Fibroblast of lung (primary cell): ENCODE results near the gene SYNJ2. TPM values are rescaled to one million over a fixed set of nuclear protein-coding genes. Genes with fewer than 3 reads are reported as not detected.

Experiments
- DNase-seq, 2 donors: peaks; one replicate each; pipeline versions ENCODE4 v3.0.0 to v3.0.0-alpha.2; 2010; ENCODE audit warnings: low read depth in 2 of 2
- H2AFZ ChIP-seq: 2 replicates; pipeline ENCODE4 v1.5.1; 2012; ENCODE audit warnings: low read length, control low read depth, inconsistent platforms
- H3K27ac ChIP-seq: 2 replicates; pipeline ENCODE4 v1.5.1; 2011; ENCODE audit warnings: low read length, control low read depth; ENCODE audit not compliant: insufficient read depth
- H3K27me3 ChIP-seq: 2 replicates; pipeline ENCODE4 v1.5.1; 2011; ENCODE audit warnings: mild to moderate bottlenecking, low read length; ENCODE audit not compliant: control insufficient read depth, insufficient read depth
- H3K36me3 ChIP-seq: 2 replicates; pipeline ENCODE4 v1.5.1; 2011; ENCODE audit warnings: low read length; ENCODE audit not compliant: control insufficient read depth, insufficient read depth
- H3K4me1 ChIP-seq: 2 replicates; pipeline ENCODE4 v1.5.1; 2011; ENCODE audit warnings: low read length; ENCODE audit not compliant: control insufficient read depth, insufficient read depth; ENCODE audit errors: extremely low read depth
- H3K4me2 ChIP-seq: 2 replicates; pipeline ENCODE4 v1.5.1; 2011; ENCODE audit warnings: low read length, control low read depth; ENCODE audit not compliant: insufficient read depth; ENCODE audit errors: extremely low read depth
- H3K4me3 ChIP-seq, 4 experiments: fragments of 200-600 bp in 1 of 4; sonication (generic) in 1 of 4; replicated peaks in 1 of 4; 2 replicates each; pipeline ENCODE4 v1.5.1; 2011 to 2016; ENCODE audit warnings: low read length in 4 of 4, low read depth in 3 of 4, mild to moderate bottlenecking in 3 of 4, control low read depth in 2 of 4, inconsistent platforms in 1 of 4, mixed read lengths in 1 of 4; ENCODE audit not compliant: insufficient read depth in 1 of 4; ENCODE audit errors: control extremely low read depth in 1 of 4
- H3K79me2 ChIP-seq: 2 replicates; pipeline ENCODE4 v1.5.1; 2012; ENCODE audit warnings: mild to moderate bottlenecking, low read length, inconsistent platforms; ENCODE audit not compliant: control insufficient read depth, insufficient read depth
- H3K9ac ChIP-seq: 2 replicates; pipeline ENCODE4 v1.5.1; 2011; ENCODE audit warnings: mild to moderate bottlenecking, low read length, control low read depth; ENCODE audit not compliant: insufficient read depth
- H3K9me3 ChIP-seq: 2 replicates; pipeline ENCODE4 v1.5.1; 2012; ENCODE audit warnings: low read depth, low read length; ENCODE audit not compliant: control insufficient read depth, insufficient read depth
- H4K20me1 ChIP-seq: 2 replicates; pipeline ENCODE4 v1.5.1; 2011; ENCODE audit warnings: low read length; ENCODE audit not compliant: control insufficient read depth, insufficient read depth; ENCODE audit errors: extremely low read depth
- CTCF ChIP-seq, 2 donors: IDR thresholded peaks in 1 of 2; conservative IDR thresholded peaks in 1 of 2; 1 replicate in 1 of 2; 2 replicates in 1 of 2; pipeline ENCODE4 v1.5.1; 2011 to 2012; ENCODE audit warnings: low read length in 2 of 2, control low read depth in 1 of 2, inconsistent platforms in 1 of 2, low read depth in 1 of 2, mild to moderate bottlenecking in 1 of 2
- EZH2 ChIP-seq: IDR thresholded peaks from 2 replicates; pipeline ENCODE4 v1.5.1; 2012; ENCODE audit warnings: low read length, control low read depth, mild to moderate bottlenecking; ENCODE audit errors: missing control alignments
- polyA plus RNA-seq, 2 donors: library from polyadenylated mRNA; depleted of rRNA in 1 of 2; stranded (reverse) in 1 of 2; unstranded in 1 of 2; fragments of >200 nt; gene quantifications; 2 replicates each; pipeline ENCODE4 v1.2.1, GENCODE V29; 2011 to 2012; ENCODE audit warnings: missing spikeins in 1 of 2
- total RNA-seq: library from RNA; depleted of rRNA; stranded (reverse); fragments of >200 nt; gene quantifications from 2 replicates; pipeline ENCODE4 v1.2.1, GENCODE V29; 2014

Gene SYNJ2
- total and polyA plus RNA-seq, 2 donors (not counting 1 experiment from before 2014, with no cell fraction given), result 23.5 to 57.3 TPM

- Histone ChIP-seq H3K9me3 (no peaks in the 10 kb centered on the region), H3K4me1 (peaks cover 21% of the 10 kb centered on the region), H3K4me2 (no peak overlapping the region), H3K9ac (no peak overlapping the region), H3K27ac (no peak overlapping the region), H4K20me1 (no peaks in the 10 kb centered on the region), H2AFZ (no peak overlapping the region), H3K36me3 (peaks cover 2% of the 10 kb centered on the region), H3K79me2 (peaks cover 99% of the 10 kb centered on the region), H3K27me3 (no peaks in the 10 kb centered on the region), H3K4me3 (no peak overlapping the region)
- no peak for DNase-seq
- no peak for TF ChIP-seq CTCF (conservative IDR thresholded peaks at IDR 0.05 in 1 of 2, IDR thresholded peaks at IDR 0.05 in 1 of 2; ENCODE audit: low read depth in 1 of 2, low read length in 2 of 2)
- TF ChIP-seq EZH2, result no peak
Measured at GRCh38 chr6:157987788-157988699, 6.4 kb downstream of the SYNJ2 start.

- peaks cover 21% of the 10 kb centered on the region for H3K4me1 ChIP-seq
- no peak for DNase-seq
- H3K9ac ChIP-seq, result no peak overlapping the region
- TF ChIP-seq EZH2 (no peak), CTCF (conservative IDR thresholded peaks at IDR 0.05 in 1 of 2, IDR thresholded peaks at IDR 0.05 in 1 of 2; ENCODE audit: low read depth in 1 of 2, low read length in 2 of 2) (no peak)
- H4K20me1 ChIP-seq, result no peaks in the 10 kb centered on the region
- H2AFZ ChIP-seq, result no peak overlapping the region
- peaks cover 95% of the 10 kb centered on the region for H3K79me2 ChIP-seq
- no peak overlapping the region for H3K4me2 ChIP-seq
- no peaks in the 10 kb centered on the region for H3K27me3 ChIP-seq
- H3K4me3 ChIP-seq, result no peak overlapping the region
- peaks cover 2% of the 10 kb centered on the region for H3K36me3 ChIP-seq
- H3K9me3 ChIP-seq, result no peaks in the 10 kb centered on the region
- H3K27ac ChIP-seq, result no peak overlapping the region
Measured at GRCh38 chr6:157988700-157989063, 7.0 kb downstream of the SYNJ2 start.

- Histone ChIP-seq H3K36me3 (peaks cover 2% of the 10 kb centered on the region), H3K4me1 (peaks cover 24% of the 10 kb centered on the region), H3K9ac (no peak overlapping the region), H2AFZ (no peak overlapping the region), H3K79me2 (peaks cover 93% of the 10 kb centered on the region), H4K20me1 (no peaks in the 10 kb centered on the region), H3K4me2 (peak overlapping the region; percentile 15), H3K9me3 (no peaks in the 10 kb centered on the region), H3K27me3 (no peaks in the 10 kb centered on the region), H3K27ac (peak overlapping the region; percentile 2), H3K4me3 (no peak overlapping the region)
- DNase-seq, result peak; percentile 69 to 71
- TF ChIP-seq CTCF (conservative IDR thresholded peaks at IDR 0.05 in 1 of 2, IDR thresholded peaks at IDR 0.05 in 1 of 2; ENCODE audit: low read depth in 1 of 2, low read length in 2 of 2) (peak in 1 of 2 donors; percentile 10), EZH2 (no peak)
Measured at GRCh38 chr6:157989541-157990289, 8.1 kb downstream of the SYNJ2 start.
